ENCODE data around the gene SLC18A3.

GRCh38 chr10:49661140-49661856 lies 51.2 kb downstream of the SLC18A3 start:
- TF ChIP-seq POLR2AphosphoS5 (IDR thresholded peaks at IDR 0.05; ENCODE audit: low read depth) = no peak
- TF ChIP-seq CTCF (conservative IDR thresholded peaks at IDR 0.05; ENCODE audit: low read depth in 2 of 2) = no peak
- no peak for TF ChIP-seq EZH2 (IDR thresholded peaks at IDR 0.05; ENCODE audit: low read depth, unreplicated experiment)
- TF ChIP-seq ZNF331 (CRISPR knock-in tag; IDR thresholded peaks at IDR 0.05; ENCODE audit: low read depth) = no peak
- TF ChIP-seq EZH2phosphoT487 (IDR thresholded peaks at IDR 0.05; ENCODE audit: unreplicated experiment) = no peak

Data from GM23338 (cell line).